NCI-H1694 treated with DMSO at 0.1 percent for 48 hours (cell line): Measurements from ENCODE around the gene KRTAP13-1.

Source experiments
- DNase-seq: peaks from one replicate; lab custom pipeline; 2025; lab: John Stamatoyannopoulos, UW

The KRTAP13-1 gene

GRCh38 chr21:30395731-30396130 lies at the start of gene KRTAP13-1:
Gene KRTAP13-1 (plus strand): TSS chr21:30396031. CDS start chr21:30396087, 56 bp downstream.
- DNase-seq, result no peak

GRCh38 chr21:30348506-30348905 lies 47.3 kb upstream of the KRTAP13-1 start, which contains the start of gene KRTAP23-1:
Gene KRTAP23-1 (minus strand): TSS chr21:30348606. CDS start chr21:30348606, 0 bp downstream.
- DNase-seq, result no peak

- DNase-seq, result no peak
Observed at GRCh38 chr21:30349572-30349971, 46.3 kb upstream of the KRTAP13-1 start.

GRCh38 chr21:30351534-30351933 lies 44.3 kb upstream of the KRTAP13-1 start:
- DNase-seq, result no peak

GRCh38 chr21:30354308-30355005 lies 41.4 kb upstream of the KRTAP13-1 start:
- DNase-seq, result no peak

DNA sequence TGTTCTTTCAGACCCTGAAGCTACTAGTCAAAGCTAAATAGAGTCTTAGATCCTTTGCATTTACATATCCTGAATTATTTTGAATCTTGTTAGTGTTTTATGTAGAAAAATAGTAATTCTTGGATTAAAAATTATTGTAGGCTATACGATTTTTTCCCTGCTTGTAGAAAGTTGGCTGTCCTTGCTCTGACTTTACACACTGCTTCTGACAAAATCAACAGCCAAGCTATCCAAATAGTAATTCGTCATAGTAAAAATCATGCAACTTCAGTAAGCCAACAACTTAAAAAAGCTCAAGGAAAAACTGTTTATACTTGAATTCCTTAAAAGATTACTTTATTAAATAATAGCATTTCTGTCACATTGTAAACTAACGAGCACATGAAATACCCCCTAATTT lies 39.9 kb upstream of the KRTAP13-1 start:
- no peak for DNase-seq

- no peak for DNase-seq
Observed at GRCh38 chr21:30372139-30372770, 23.6 kb upstream of the KRTAP13-1 start, which contains the start of gene KRTAP13-2. Gene KRTAP13-2 (minus strand): TSS chr21:30372271. CDS start chr21:30372213, 58 bp downstream.

GRCh38 chr21:30382201-30382600 lies 13.6 kb upstream of the KRTAP13-1 start:
- no peak for DNase-seq

DNA sequence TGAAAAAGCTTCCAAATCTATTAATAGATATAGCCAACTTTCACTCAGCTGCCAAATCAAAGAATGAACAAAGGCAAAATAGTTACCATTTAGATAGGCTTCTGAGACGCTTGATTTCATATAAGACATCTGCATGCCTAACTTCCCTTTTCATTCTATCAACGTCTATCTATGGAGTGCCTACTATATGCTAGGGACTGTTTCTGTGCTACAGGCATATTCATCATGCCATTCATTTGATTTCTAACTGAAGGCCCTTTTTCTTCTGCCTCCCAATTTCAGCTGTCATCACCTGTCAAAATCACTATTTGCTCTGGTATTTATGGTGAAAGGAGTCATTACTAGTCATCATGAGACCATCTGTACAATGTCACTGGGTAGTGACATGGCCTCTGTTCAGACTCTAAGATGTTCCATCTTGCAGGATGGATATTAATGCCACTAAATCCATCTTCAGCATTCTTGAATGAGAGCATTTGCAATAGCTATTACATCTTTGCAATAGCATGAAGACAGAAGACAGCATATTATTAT lies 4.3 kb upstream of the KRTAP13-1 start:
- no peak for DNase-seq

- DNase-seq, result peak; percentile 66
Observed at GRCh38 chr21:30408782-30409494, 13.1 kb downstream of the KRTAP13-1 start.

DNA sequence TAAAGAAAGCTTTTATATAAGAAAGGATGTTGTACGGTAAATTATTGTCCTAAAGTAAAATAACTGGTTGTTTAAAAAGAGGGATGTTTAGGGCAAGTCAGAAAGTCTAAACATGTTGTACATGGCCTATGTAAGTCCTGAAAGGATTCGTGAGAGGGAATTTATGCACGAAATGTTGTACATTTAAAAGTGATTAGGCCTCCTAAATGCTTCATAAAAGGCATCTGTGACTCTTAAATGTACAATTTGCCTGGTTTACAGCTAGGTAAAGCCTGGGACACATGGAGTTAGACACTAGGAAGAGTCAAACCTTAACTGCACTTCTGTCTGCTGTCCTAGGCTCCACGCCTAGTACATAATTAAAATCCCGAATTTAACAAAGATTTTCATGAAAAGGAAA lies 20.2 kb downstream of the KRTAP13-1 start:
- DNase-seq, result no peak

GRCh38 chr21:30425826-30426225 lies 30.0 kb downstream of the KRTAP13-1 start, which contains the start of gene KRTAP13-3:
Gene KRTAP13-3 (minus strand): TSS chr21:30425926. CDS start chr21:30425912, 14 bp downstream.
- DNase-seq, result no peak

- DNase-seq, result no peak
Observed at GRCh38 chr21:30426731-30427130, 30.9 kb downstream of the KRTAP13-1 start.

DNA sequence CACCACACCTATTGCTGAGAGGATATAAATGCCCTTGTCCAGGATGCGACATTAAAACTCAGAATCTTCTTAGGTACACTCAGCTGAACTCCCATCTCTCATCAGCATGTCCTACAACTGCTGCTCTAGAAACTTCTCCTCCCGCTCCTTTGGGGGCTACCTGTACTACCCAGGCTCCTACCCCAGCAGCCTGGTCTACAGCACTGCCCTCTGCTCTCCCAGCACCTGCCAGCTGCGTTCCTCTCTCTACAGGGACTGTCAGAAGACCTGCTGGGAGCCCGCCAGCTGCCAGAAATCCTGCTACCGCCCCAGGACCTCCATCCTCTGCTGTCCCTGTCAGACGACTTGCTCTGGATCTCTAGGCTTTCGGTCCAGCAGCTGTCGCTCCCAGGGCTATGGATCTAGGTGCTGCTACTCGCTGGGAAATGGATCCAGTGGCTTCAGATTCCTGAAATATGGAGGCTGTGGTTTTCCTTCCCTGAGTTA lies 34.4 kb downstream of the KRTAP13-1 start, which contains the start of gene KRTAP13-4:
KRTAP13-4 (plus strand) TSS at position 51 of the 486 bp plus-strand sequence; CDS start at position 107, 56 bp downstream.
- DNase-seq, result no peak

DNA sequence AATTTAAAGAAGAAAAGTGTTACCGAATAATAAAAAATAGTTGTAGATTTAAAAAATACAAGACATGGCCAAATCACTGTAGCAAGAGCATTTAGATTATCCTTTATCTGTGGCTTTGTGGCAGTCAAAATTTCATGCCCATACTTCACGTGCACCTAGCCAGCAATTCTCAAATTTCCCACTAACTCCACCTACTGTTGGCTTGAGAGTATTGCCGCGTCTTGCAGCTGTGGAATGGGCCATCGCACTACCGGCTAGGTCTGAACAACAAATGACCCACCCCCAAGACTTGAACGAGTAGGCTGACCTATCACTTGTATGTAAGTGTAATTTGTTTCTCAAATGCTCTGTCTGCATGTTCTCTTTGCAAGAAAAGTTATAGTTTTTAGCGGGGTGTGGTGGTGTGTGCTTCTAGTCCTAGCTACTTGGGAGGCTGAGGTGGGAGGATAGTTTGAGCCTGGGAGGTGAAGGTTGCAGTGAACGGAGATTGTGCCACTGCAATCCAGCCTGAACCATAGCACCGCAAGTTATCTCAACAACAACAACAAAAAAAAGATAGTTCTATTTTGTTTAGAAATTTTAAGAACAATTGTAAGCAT lies 38.3 kb downstream of the KRTAP13-1 start:
- DNase-seq, result no peak

- no peak for DNase-seq
Observed at GRCh38 chr21:30437010-30437565, 41.3 kb downstream of the KRTAP13-1 start.

- no peak for DNase-seq
Observed at GRCh38 chr21:30439975-30440374, 44.1 kb downstream of the KRTAP13-1 start, which contains the start of gene KRTAP15-1. Gene KRTAP15-1 (plus strand): TSS chr21:30440275. CDS start chr21:30440328, 53 bp downstream.

GRCh38 chr21:30443226-30443625 lies 47.4 kb downstream of the KRTAP13-1 start:
- no peak for DNase-seq

- DNase-seq, result no peak
Observed at GRCh38 chr21:30444204-30444603, 48.4 kb downstream of the KRTAP13-1 start.
